Smooth muscle cell (in vitro differentiated cells): ENCODE measurements around the gene RPS21. TPM values are rescaled to one million over a fixed set of nuclear protein-coding genes. Genes with fewer than 3 reads are reported as not detected.
"Not testable (repeated sequence)": the region's sequence is repeated elsewhere in the genome, so short reads cannot be mapped to it uniquely, and the experiment has no call there.

ENCODE experiments used
- DNase-seq: peaks from one replicate; lab custom pipeline; 2025; ENCODE audit not compliant: unreplicated experiment; lab: John Stamatoyannopoulos, UW
- H2AFZ ChIP-seq: fragments of 200-600 bp; sonication (generic); 2 replicates; pipeline ENCODE4 v1.6.0; 2016; ENCODE audit warnings: antibody characterized with exemption, low read depth, mild to moderate bottlenecking
- H3F3A ChIP-seq: fragments of 200-600 bp; sonication (generic); 2 replicates; pipeline ENCODE4 v1.6.0; 2017; ENCODE audit warnings: antibody characterized with exemption, low read depth
- H3K27ac ChIP-seq: fragments of 200-600 bp; sonication (generic); 2 replicates; pipeline ENCODE4 v1.5.1; 2016; ENCODE audit warnings: low read depth, mild to moderate bottlenecking
- H3K27me3 ChIP-seq: fragments of 200-600 bp; sonication (generic); 2 replicates; pipeline ENCODE4 v1.6.1; 2016; ENCODE audit warnings: low read depth, mild to moderate bottlenecking
- H3K36me3 ChIP-seq: fragments of 200-600 bp; sonication (generic); 2 replicates; pipeline ENCODE4 v1.5.1; 2016; ENCODE audit warnings: low read depth
- H3K4me1 ChIP-seq: fragments of 200-600 bp; sonication (generic); 2 replicates; pipeline ENCODE4 v1.5.1; 2016; ENCODE audit warnings: low read depth
- H3K4me2 ChIP-seq: fragments of 200-600 bp; sonication (generic); 2 replicates; pipeline ENCODE4 v1.6.0; 2016; ENCODE audit warnings: mild to moderate bottlenecking
- H3K4me3 ChIP-seq: fragments of 200-600 bp; sonication (generic); 2 replicates; pipeline ENCODE4 v1.5.1; 2016; ENCODE audit warnings: mild to moderate bottlenecking
- H3K79me2 ChIP-seq: fragments of 200-600 bp; sonication (generic); 2 replicates; pipeline ENCODE4 v1.6.0; 2016; ENCODE audit warnings: low read depth, mild to moderate bottlenecking
- H3K9ac ChIP-seq: fragments of 200-600 bp; sonication (generic); 2 replicates; pipeline ENCODE4 v1.6.0; 2016; ENCODE audit warnings: low read depth
- H3K9me3 ChIP-seq: fragments of 200-600 bp; sonication (generic); replicated peaks from 2 replicates; pipeline ENCODE4 v1.5.1; 2016; ENCODE audit warnings: low read depth
- H4K20me1 ChIP-seq: fragments of 200-600 bp; sonication (generic); 2 replicates; pipeline ENCODE4 v1.6.0; 2016; ENCODE audit warnings: low read depth
- CTCF ChIP-seq: fragments of 200-600 bp; sonication (generic); IDR thresholded peaks from 2 replicates; pipeline ENCODE4 v1.5.1; 2017; ENCODE audit warnings: borderline replicate concordance, mild to moderate bottlenecking, antibody characterized with exemption; ENCODE audit not compliant: insufficient read depth, poor library complexity, severe bottlenecking
- WGBS: methylation state at CpG from one replicate; pipeline ENCODE4 v1.1.7; 2016; ENCODE audit warnings: low lambda C conversion rate; 5-methylcytosine and 5-hydroxymethylcytosine counted together
- polyA plus RNA-seq: library from polyadenylated mRNA; unstranded; fragments of >200 nt; fragmentation: Nextera tagmentation; extraction: Ambion mirVana; gene quantifications from 2 replicates; pipeline ENCODE4 v1.2.1, GENCODE V29; 2016
- total RNA-seq: library from RNA; depleted of rRNA; stranded (reverse); fragments of >200 nt; gene quantifications from 2 replicates; pipeline ENCODE4 v1.2.3, GENCODE V29; 2014

Gene RPS21
- total and polyA plus RNA-seq, 2 experiments from 2014 or later, result 438 to 4,082 TPM

GRCh38 chr20:62423326-62423706, 36.4 kb downstream of the RPS21 start:
- Histone ChIP-seq H3K4me2 (no peak overlapping the region), H3K4me3 (no peak overlapping the region), H2AFZ (no peak overlapping the region), H3K9me3 (no peaks in the 10 kb centered on the region), H3K4me1 (peaks cover 3% of the 10 kb centered on the region), H3K36me3 (no peaks in the 10 kb centered on the region), H3K9ac (no peak overlapping the region), H3F3A (no peaks in the 10 kb centered on the region), H3K27ac (no peak overlapping the region), H3K27me3 (no peaks in the 10 kb centered on the region), H4K20me1 (no peaks in the 10 kb centered on the region), H3K79me2 (no peaks in the 10 kb centered on the region)
- DNase-seq, result no peak
- TF ChIP-seq CTCF, result no peak
- 77% methylated on average over 10 of the region's 10 CpGs for WGBS

GRCh38 chr20:62424249-62425107, 37.6 kb downstream of the RPS21 start:
- Histone ChIP-seq H3K4me2 (no peak overlapping the region), H3K4me3 (no peak overlapping the region), H3K27me3 (no peaks in the 10 kb centered on the region), H2AFZ (no peak overlapping the region), H3K27ac (no peak overlapping the region), H4K20me1 (no peaks in the 10 kb centered on the region), H3K36me3 (no peaks in the 10 kb centered on the region), H3F3A (no peaks in the 10 kb centered on the region), H3K9ac (no peak overlapping the region), H3K79me2 (no peaks in the 10 kb centered on the region), H3K4me1 (peaks cover 3% of the 10 kb centered on the region), H3K9me3 (no peaks in the 10 kb centered on the region)
- DNase-seq, result no peak
- WGBS, result 75% methylated on average over 20 of the region's 23 CpGs
- TF ChIP-seq CTCF, result no peak

GRCh38 chr20:62425281-62426058, 38.6 kb downstream of the RPS21 start:
- Histone ChIP-seq H3K4me1 (peaks cover 3% of the 10 kb centered on the region), H2AFZ (no peak overlapping the region), H3K4me2 (no peak overlapping the region), H3K4me3 (no peak overlapping the region), H3F3A (no peaks in the 10 kb centered on the region), H4K20me1 (no peaks in the 10 kb centered on the region), H3K9me3 (no peaks in the 10 kb centered on the region), H3K79me2 (no peaks in the 10 kb centered on the region), H3K9ac (no peak overlapping the region), H3K36me3 (no peaks in the 10 kb centered on the region), H3K27ac (no peak overlapping the region), H3K27me3 (no peaks in the 10 kb centered on the region)
- no peak for TF ChIP-seq CTCF
- DNase-seq, result no peak
- WGBS, result 91% methylated on average over 21 of the region's 21 CpGs

- not testable (repeated sequence) for H3K4me3 ChIP-seq, H3K36me3 ChIP-seq, H2AFZ ChIP-seq, H3K4me1 ChIP-seq, H3K27me3 ChIP-seq, H3K9me3 ChIP-seq, H3K9ac ChIP-seq, H4K20me1 ChIP-seq, H3K27ac ChIP-seq, DNase-seq, H3K4me2 ChIP-seq, H3F3A ChIP-seq, H3K79me2 ChIP-seq
- 100% methylated on average over 4 of the region's 4 CpGs for WGBS
Measured at GRCh38 chr20:62426059-62426348, 39.1 kb downstream of the RPS21 start.
